ENCODE measurements around the gene BRINP1. TPM values are rescaled to one million over a fixed set of nuclear protein-coding genes. Genes with fewer than 3 reads are reported as not detected.

The BRINP1 gene
- total RNA-seq, 1 experiment from 2014 or later, result not detected

DNA sequence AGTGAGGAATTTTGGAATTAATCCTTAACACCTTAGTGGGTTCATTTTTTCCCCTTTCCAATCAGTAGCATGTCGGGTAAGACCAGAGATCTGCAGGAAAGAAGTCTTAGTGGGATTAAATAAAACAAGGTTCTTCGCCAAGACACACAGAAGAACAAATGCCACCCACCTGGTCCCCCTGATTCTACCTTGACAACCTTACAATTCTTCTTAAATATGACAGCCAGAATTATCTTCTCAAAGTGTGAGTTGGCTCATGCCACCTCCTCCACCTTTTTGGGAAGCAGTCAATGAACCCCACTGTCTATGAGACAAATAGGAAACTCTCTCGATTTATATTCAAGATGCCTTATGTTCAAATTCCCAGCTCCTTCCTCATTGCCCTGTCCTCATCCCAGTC lies 105.1 kb downstream of the BRINP1 start:
- DNase-seq, result no peak
- H3F3A ChIP-seq (ENCODE audit: insufficient read depth, low read depth), result no peaks in the 10 kb centered on the region
- CTCF ChIA-PET, result no interaction called here
- H3K4me1 ChIP-seq (replicated peaks; ENCODE audit: insufficient read depth), result no peaks in the 10 kb centered on the region
- H2AFZ ChIP-seq, result no peak overlapping the region
- H3K79me2 ChIP-seq (ENCODE audit: low read depth), result no peaks in the 10 kb centered on the region
- H3K4me2 ChIP-seq, result no peak overlapping the region
- peaks cover 17% of the 10 kb centered on the region; the same call in 1 of the 2 replicates for H3K27me3 ChIP-seq (ENCODE audit: insufficient read depth, low read depth)
- BruUV-seq (replicated peaks), result no TSS peak
- TF ChIP-seq, protein P1, sequence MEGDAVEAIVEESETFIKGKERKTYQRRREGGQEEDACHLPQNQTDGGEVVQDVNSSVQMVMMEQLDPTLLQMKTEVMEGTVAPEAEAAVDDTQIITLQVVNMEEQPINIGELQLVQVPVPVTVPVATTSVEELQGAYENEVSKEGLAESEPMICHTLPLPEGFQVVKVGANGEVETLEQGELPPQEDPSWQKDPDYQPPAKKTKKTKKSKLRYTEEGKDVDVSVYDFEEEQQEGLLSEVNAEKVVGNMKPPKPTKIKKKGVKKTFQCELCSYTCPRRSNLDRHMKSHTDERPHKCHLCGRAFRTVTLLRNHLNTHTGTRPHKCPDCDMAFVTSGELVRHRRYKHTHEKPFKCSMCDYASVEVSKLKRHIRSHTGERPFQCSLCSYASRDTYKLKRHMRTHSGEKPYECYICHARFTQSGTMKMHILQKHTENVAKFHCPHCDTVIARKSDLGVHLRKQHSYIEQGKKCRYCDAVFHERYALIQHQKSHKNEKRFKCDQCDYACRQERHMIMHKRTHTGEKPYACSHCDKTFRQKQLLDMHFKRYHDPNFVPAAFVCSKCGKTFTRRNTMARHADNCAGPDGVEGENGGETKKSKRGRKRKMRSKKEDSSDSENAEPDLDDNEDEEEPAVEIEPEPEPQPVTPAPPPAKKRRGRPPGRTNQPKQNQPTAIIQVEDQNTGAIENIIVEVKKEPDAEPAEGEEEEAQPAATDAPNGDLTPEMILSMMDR (conservative IDR thresholded peaks at IDR 0.05), result no peak
- no peak for TF ChIP-seq EZH2 (IDR thresholded peaks at IDR 0.05; ENCODE audit: low read depth)
- intact Hi-C loops (cut with micrococcal nuclease; ENCODE audit: unreplicated experiment), result no loop called here
- H3K9me2 ChIP-seq (ENCODE audit: insufficient read depth), result no peaks in the 10 kb centered on the region
- H3K4me3 ChIP-seq, result no peak overlapping the region
- H3K9me3 ChIP-seq (ENCODE audit: insufficient read depth, low read depth), result no peaks in the 10 kb centered on the region
- POLR2A ChIA-PET (ENCODE audit: unreplicated experiment), result no interaction called here
- no peaks in the 10 kb centered on the region for H3K36me3 ChIP-seq (ENCODE audit: low read depth)
- no peak overlapping the region for H3K27ac ChIP-seq
- H4K20me1 ChIP-seq (ENCODE audit: insufficient read depth), result no peaks in the 10 kb centered on the region

DNA sequence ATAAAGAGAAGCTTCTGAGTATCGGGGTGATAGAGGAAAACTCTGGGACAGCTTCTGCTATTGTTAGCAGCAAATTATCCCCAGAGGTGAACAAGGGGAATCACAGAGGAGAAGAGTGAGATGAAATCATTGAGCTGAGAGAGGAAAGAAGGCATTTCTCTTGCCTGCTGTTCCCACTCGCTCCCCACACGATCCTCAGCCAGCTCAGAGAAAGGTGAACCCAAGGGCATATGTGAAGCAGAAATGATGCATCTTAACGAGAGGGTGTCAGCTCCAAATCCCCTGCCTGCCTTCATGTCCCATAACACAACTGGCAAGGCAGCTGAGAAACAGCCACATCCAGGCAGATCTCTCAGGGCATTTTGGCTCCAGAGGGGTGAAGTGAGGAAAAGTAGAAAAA lies 111.6 kb downstream of the BRINP1 start:
- H3K79me2 ChIP-seq (ENCODE audit: low read depth), result no peaks in the 10 kb centered on the region
- no peaks in the 10 kb centered on the region for H3K9me2 ChIP-seq (ENCODE audit: insufficient read depth)
- intact Hi-C loops (cut with micrococcal nuclease; ENCODE audit: unreplicated experiment), result no loop called here
- H3K4me2 ChIP-seq, result no peak overlapping the region
- CTCF ChIA-PET, result no interaction called here
- no peaks in the 10 kb centered on the region for H3F3A ChIP-seq (ENCODE audit: insufficient read depth, low read depth)
- H4K20me1 ChIP-seq (ENCODE audit: insufficient read depth), result no peaks in the 10 kb centered on the region
- H3K36me3 ChIP-seq (ENCODE audit: low read depth), result no peaks in the 10 kb centered on the region
- no TSS peak for BruUV-seq (replicated peaks)
- no peak for DNase-seq
- POLR2A ChIA-PET (ENCODE audit: unreplicated experiment), result no interaction called here
- no peak overlapping the region for H2AFZ ChIP-seq
- H3K4me1 ChIP-seq (replicated peaks; ENCODE audit: insufficient read depth), result no peaks in the 10 kb centered on the region
- no peak for TF ChIP-seq EZH2 (IDR thresholded peaks at IDR 0.05; ENCODE audit: low read depth)
- TF ChIP-seq, protein P1 (conservative IDR thresholded peaks at IDR 0.05), result no peak
- H3K4me3 ChIP-seq, result no peak overlapping the region
- H3K27ac ChIP-seq, result no peak overlapping the region
- no peaks in the 10 kb centered on the region for H3K9me3 ChIP-seq (ENCODE audit: insufficient read depth, low read depth)
- no peaks in the 10 kb centered on the region for H3K27me3 ChIP-seq (ENCODE audit: insufficient read depth, low read depth)

DNA sequence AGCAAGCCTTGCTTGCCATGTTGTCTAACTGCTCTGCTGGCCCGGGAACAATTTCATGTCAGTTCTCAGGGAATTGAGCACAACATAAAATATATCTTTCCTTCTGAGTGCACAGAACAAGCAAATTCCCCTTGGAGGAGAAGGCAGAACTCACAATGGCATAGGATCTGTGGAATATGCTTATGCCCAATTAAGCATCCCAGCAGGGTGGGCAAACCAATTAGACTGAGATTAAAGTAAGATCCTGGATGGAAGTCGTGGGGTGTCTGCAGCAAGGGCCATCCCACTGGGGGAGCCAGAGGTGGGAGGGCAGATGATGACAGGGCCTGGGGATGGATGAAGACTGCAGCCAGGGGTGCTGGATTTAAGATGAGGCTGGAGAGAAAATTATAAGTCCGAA lies 114.1 kb downstream of the BRINP1 start:
- no peaks in the 10 kb centered on the region for H4K20me1 ChIP-seq (ENCODE audit: insufficient read depth)
- H3K79me2 ChIP-seq (ENCODE audit: low read depth), result no peaks in the 10 kb centered on the region
- H3K36me3 ChIP-seq (ENCODE audit: low read depth), result no peaks in the 10 kb centered on the region
- no peak for TF ChIP-seq EZH2 (IDR thresholded peaks at IDR 0.05; ENCODE audit: low read depth)
- TF ChIP-seq, protein P1 (conservative IDR thresholded peaks at IDR 0.05), result no peak
- CTCF ChIA-PET, result no interaction called here
- H3K27me3 ChIP-seq (ENCODE audit: insufficient read depth, low read depth), result no peaks in the 10 kb centered on the region
- H2AFZ ChIP-seq, result no peak overlapping the region
- intact Hi-C loops (cut with micrococcal nuclease; ENCODE audit: unreplicated experiment), result no loop called here
- H3K4me3 ChIP-seq, result no peak overlapping the region
- no peak overlapping the region for H3K27ac ChIP-seq
- no peaks in the 10 kb centered on the region for H3K9me2 ChIP-seq (ENCODE audit: insufficient read depth)
- no peaks in the 10 kb centered on the region for H3K9me3 ChIP-seq (ENCODE audit: insufficient read depth, low read depth)
- no TSS peak for BruUV-seq (replicated peaks)
- no peak for DNase-seq
- no peak overlapping the region for H3K4me2 ChIP-seq
- H3K4me1 ChIP-seq (replicated peaks; ENCODE audit: insufficient read depth), result no peaks in the 10 kb centered on the region
- H3F3A ChIP-seq (ENCODE audit: insufficient read depth, low read depth), result no peaks in the 10 kb centered on the region
- POLR2A ChIA-PET (ENCODE audit: unreplicated experiment), result no interaction called here
